ENCODE results near the gene UBASH3A.

Gene UBASH3A

GRCh38 chr21:42375506-42375905 lies 28.2 kb upstream of the UBASH3A start:
- no peak overlapping the region for H3K27ac ChIP-seq
- TF ChIP-seq CTCF (conservative IDR thresholded peaks at IDR 0.05), result no peak
- TF ChIP-seq ZFX (IDR thresholded peaks at IDR 0.05), result no peak

GRCh38 chr21:42375966-42376337 lies 27.8 kb upstream of the UBASH3A start:
- no peak for TF ChIP-seq CTCF (conservative IDR thresholded peaks at IDR 0.05)
- TF ChIP-seq ZFX (IDR thresholded peaks at IDR 0.05), result no peak
- no peak overlapping the region for H3K27ac ChIP-seq

- H3K27ac ChIP-seq, result no peak overlapping the region
- no peak for TF ChIP-seq CTCF (conservative IDR thresholded peaks at IDR 0.05)
- no peak for TF ChIP-seq ZFX (IDR thresholded peaks at IDR 0.05)
Observed at GRCh38 chr21:42376338-42376982, 27.2 kb upstream of the UBASH3A start.

- TF ChIP-seq CTCF (conservative IDR thresholded peaks at IDR 0.05), result no peak
- TF ChIP-seq ZFX (IDR thresholded peaks at IDR 0.05), result no peak
- no peak overlapping the region for H3K27ac ChIP-seq
Observed at GRCh38 chr21:42377211-42377950, 26.3 kb upstream of the UBASH3A start.

GRCh38 chr21:42377951-42378340 lies 25.8 kb upstream of the UBASH3A start:
- no peak for TF ChIP-seq CTCF (conservative IDR thresholded peaks at IDR 0.05)
- no peak overlapping the region for H3K27ac ChIP-seq

GRCh38 chr21:42378418-42378817 lies 25.3 kb upstream of the UBASH3A start:
- no peak overlapping the region for H3K27ac ChIP-seq
- no peak for TF ChIP-seq ZFX (IDR thresholded peaks at IDR 0.05)
- no peak for TF ChIP-seq CTCF (conservative IDR thresholded peaks at IDR 0.05)

GRCh38 chr21:42379426-42380215 lies 24.1 kb upstream of the UBASH3A start:
- H3K27ac ChIP-seq, result no peak overlapping the region
- no peak for TF ChIP-seq CTCF (conservative IDR thresholded peaks at IDR 0.05)
- no peak for TF ChIP-seq ZFX (IDR thresholded peaks at IDR 0.05)
